DMS114 treated with DMSO at 0.1 percent for 48 hours (cell line): ENCODE data around the gene CGA.

Experiments
- DNase-seq: peaks from one replicate; lab custom pipeline; 2025; ENCODE audit not compliant: unreplicated experiment; lab: John Stamatoyannopoulos, UW

The CGA gene

DNA sequence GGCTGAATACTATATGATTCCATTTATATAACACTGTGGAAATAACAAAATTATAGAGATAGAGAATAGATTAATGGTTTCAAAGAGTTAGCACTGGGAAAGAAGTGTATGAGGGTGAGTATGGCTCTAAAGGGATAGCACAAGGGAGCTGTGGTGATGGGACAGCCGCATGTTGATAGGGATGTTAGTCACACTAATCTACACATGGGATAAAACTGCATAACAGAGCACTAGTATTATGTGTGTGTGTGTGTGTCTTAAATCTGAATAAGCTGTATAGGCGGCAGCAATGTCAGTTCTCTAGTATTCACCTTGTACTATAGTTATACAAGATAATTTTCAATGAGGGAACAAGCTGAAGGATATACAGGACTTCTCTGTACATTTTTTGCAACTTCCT is 5.8 kb downstream of the CGA start:
- DNase-seq, result no peak

- no peak for DNase-seq
These were observed 6.8 kb downstream of the CGA start for GRCh38 chr6:87088076-87088475.

DNA sequence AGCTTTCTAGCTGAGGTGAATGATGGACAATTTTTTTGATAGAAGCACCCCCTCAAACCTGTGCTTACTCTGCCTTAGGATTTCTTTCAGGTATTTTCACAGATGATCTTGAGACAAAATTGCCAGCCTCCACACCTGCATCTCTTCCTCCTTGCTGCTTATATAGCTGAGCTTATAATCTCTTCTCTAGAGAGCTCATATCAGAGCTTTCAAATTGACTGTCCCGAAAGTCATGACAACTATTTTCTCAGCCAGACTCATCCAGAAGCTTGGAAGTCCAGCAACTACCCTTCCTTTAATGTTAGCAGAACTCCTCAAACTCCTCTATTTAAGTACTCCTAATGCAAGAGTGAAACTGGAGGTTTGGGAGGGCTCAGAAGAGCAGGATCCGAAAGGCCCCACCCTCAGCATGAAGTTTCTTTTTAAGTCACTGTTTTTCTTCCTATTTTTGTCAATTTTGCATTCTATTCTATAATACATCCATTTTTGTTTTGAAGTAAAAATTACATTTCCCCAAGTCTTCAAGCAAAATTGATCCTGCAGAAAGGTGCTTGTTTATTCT is 12.7 kb downstream of the CGA start:
- DNase-seq, result no peak

DNA sequence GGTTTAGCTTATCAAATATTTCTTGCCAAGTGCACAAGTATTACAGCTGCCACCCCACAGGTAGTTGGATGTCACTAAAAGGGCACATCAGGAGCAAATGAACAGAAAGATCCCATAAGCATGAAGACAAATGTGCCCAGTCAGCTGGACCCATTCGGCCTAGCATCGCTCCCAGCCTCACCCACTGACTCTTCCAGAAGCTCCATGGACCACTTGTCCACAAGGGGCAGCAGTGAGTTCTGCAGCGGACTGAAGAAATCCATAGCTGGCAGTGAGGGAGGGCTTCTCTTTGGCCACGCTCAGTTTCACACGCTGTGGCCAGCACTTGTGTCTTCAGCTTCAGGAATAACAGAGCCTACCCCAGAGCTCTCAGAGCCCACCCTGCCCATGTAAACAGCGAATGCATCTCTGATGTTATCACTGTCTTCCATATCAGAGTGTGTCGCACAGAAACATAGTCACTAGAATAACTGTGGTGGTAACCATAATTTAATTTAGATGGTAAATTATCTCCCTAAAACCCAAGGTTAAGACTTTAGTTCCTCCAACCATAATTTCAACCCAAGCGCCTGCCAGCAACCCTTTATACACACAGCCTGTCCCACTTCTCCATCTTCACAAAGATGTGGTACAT is 15.8 kb downstream of the CGA start:
- DNase-seq, result peak; percentile 4

DNA sequence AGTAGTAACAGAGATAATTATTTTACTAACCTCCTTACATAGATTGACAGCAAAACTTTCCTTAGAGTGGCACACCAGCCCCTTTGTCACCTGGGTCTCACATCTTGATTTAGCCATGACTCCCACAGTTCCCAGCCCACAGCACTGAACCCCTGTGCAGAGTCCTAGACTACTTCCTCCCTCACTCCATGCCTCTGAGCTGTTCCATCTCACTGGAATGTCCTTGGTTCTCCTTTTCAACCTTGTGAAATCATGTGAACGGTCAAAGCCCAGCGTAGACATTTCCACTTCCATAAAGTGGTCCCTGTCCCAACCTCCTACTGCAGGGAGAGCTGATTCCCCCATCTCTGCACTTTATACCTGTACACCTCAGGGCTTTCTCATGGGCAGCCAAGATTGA is 19.7 kb downstream of the CGA start:
- no peak for DNase-seq

- DNase-seq, result no peak
These were observed 20.7 kb downstream of the CGA start for GRCh38 chr6:87074101-87074621.

GRCh38 chr6:87071683-87072082 is 23.2 kb downstream of the CGA start:
- DNase-seq, result no peak

DNA sequence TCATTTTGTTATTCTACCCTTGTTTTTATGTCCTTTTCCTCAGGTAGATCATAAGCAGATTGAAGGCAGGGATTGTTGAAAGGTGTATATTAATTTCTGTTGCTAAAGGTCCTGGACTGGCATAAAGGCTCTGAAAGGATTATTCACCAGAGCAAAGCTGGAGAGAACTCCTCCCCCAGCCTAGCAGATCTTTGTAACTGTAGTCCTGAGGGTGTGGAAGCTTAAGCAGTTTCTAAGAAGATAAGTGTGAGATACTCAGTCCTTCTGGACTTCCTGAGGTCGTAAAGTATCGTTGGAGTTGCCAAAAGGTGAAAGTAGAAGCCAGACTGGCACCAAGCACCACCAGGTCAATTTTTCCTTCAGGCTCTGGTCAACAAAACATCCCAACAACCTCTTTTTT is 24.2 kb downstream of the CGA start:
- no peak for DNase-seq

- DNase-seq, result no peak
These were observed 26.1 kb downstream of the CGA start for GRCh38 chr6:87068795-87069194.

- peak; percentile 21 for DNase-seq
These were observed 28.2 kb downstream of the CGA start for GRCh38 chr6:87066449-87067333.

- no peak for DNase-seq
These were observed 29.8 kb downstream of the CGA start for GRCh38 chr6:87065117-87065516.

GRCh38 chr6:87059943-87060342 is 35.0 kb downstream of the CGA start:
- DNase-seq, result no peak

- DNase-seq, result no peak
These were observed 40.6 kb downstream of the CGA start for GRCh38 chr6:87054143-87054833.

DNA sequence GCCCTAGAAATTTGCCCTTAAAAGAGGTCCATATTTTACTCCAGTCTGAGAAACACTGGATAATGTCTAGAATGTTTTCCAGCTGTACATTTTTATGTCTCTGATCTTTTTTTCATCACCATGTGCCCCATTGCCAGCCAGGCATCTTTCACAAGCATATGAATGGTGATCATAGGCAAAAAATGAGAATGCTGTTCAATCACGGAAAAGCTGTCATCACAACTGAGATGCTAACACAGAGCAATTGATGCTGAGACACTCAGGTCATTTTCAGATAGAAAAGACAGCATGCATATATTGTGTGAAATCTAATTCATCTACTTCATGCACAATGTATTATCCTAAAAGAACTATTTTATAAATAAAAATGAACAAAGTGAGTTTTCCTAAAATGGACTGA is 41.6 kb downstream of the CGA start:
- no peak for DNase-seq

- DNase-seq, result no peak
These were observed 45.1 kb downstream of the CGA start for GRCh38 chr6:87049779-87050178.

GRCh38 chr6:87045521-87046075 is 49.3 kb downstream of the CGA start:
- DNase-seq, result no peak

- no peak for DNase-seq
These were observed 54.2 kb downstream of the CGA start for GRCh38 chr6:87040729-87041128.
